Mucosa of rectum (tissue), 2 donors: ENCODE data around the gene ARHGAP15.

ENCODE experiments used
- H3K27ac ChIP-seq, 2 donors: one replicate each; pipeline ENCODE4 v1.7.0; 2013; ENCODE audit warnings: inconsistent platforms in 2 of 2, low read depth in 2 of 2, low read length in 2 of 2
- H3K27me3 ChIP-seq, 2 donors: one replicate each; pipeline ENCODE4 v1.7.0; 2013; ENCODE audit warnings: low read length in 2 of 2; ENCODE audit not compliant: control insufficient read depth in 2 of 2, insufficient read depth in 2 of 2
- H3K36me3 ChIP-seq, 2 donors: one replicate each; pipeline ENCODE4 v1.7.0; 2013; ENCODE audit warnings: low read length in 2 of 2; ENCODE audit not compliant: control insufficient read depth in 2 of 2, insufficient read depth in 2 of 2
- H3K4me1 ChIP-seq, 2 donors: one replicate each; pipeline ENCODE4 v1.7.0; 2013; ENCODE audit warnings: low read length in 2 of 2, mild to moderate bottlenecking in 1 of 2; ENCODE audit not compliant: control insufficient read depth in 2 of 2, insufficient read depth in 2 of 2
- H3K4me3 ChIP-seq, 2 donors: one replicate each; pipeline ENCODE4 v1.7.0; 2013; ENCODE audit warnings: low read length in 2 of 2
- H3K9ac ChIP-seq, 2 donors: one replicate each; pipeline ENCODE4 v1.7.0; 2013; ENCODE audit warnings: low read length in 2 of 2, low read depth in 1 of 2, mild to moderate bottlenecking in 1 of 2
- H3K9me3 ChIP-seq, 2 donors: one replicate each; pipeline ENCODE4 v1.7.0; 2013; ENCODE audit warnings: low read length in 2 of 2; ENCODE audit not compliant: control insufficient read depth in 2 of 2
- donor health status: healthy.
- donor health status: Normal muscosa, but diverticular disease.

Gene ARHGAP15

DNA sequence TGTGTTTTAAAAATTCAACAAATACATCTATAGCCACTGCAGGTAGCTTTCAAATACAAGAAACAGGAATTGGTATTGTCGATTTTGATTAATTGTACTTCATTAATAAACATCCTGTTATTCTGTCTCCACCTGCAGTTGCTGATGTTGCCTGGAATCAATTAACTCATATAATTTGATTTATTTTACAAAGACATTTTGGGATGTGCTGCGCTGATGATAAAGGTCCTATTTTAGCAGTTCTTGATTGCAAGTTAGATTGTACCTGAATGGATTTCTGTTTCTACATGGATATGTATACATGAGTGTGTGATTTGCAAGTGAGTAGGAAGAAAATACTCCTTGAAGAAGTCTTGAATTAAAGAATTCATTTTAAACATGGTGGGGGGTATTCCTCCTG, 605.3 kb downstream of the ARHGAP15 start:
- Histone ChIP-seq H3K9ac (no peak overlapping the region), H3K27ac (no peak overlapping the region), H3K9me3 (no peaks in the 10 kb centered on the region), H3K36me3 (no peaks in the 10 kb centered on the region), H3K27me3 (no peaks in the 10 kb centered on the region), H3K4me1 (no peaks in the 10 kb centered on the region), H3K4me3 (no peak overlapping the region)

DNA sequence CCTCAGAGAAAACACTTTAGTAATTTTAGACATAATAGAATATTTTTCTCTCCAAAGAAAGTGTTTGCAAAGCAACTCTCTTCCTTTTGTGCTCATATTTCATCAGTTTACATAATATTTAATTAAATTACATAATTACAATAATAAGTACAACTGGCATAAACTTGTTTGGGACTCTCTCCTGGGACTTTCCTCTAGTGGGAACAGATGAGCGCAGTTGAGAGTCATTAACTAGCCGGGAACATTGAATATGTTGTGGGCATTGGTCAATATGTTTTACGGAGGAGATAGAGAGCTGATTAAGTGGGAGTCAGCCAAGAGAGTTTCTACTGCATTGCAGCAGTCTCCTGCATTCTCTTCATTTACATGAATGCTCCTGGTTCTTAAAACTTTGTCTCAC, 607.7 kb downstream of the ARHGAP15 start:
- Histone ChIP-seq H3K9me3 (no peaks in the 10 kb centered on the region), H3K4me3 (no peak overlapping the region), H3K27ac (no peak overlapping the region), H3K36me3 (no peaks in the 10 kb centered on the region), H3K4me1 (no peaks in the 10 kb centered on the region), H3K9ac (no peak overlapping the region), H3K27me3 (no peaks in the 10 kb centered on the region)

DNA sequence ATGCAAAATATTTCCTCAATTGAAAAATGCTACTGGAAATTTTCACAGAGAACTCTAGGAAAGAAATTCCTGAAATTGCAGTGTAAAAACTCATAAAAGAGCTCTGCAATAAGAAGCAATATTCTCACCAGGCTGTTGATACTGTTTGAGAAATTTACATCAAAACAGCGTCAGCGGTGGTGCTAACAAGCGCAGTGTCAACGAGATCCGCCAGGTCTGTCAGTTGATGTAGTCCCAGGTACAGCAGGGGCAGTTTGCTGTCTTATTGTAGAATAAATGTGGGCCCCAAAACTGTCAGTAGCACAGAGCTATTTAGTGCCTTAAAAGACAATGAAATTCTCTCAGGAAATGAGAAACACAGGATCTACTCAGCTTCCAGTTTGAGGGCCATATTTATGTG, 611.2 kb downstream of the ARHGAP15 start:
- H3K4me1 ChIP-seq = no peaks in the 10 kb centered on the region
- no peaks in the 10 kb centered on the region for H3K36me3 ChIP-seq
- H3K9ac ChIP-seq = no peak overlapping the region
- H3K27me3 ChIP-seq = no peaks in the 10 kb centered on the region
- no peak overlapping the region for H3K27ac ChIP-seq
- H3K4me3 ChIP-seq = no peak overlapping the region
- H3K9me3 ChIP-seq = no peaks in the 10 kb centered on the region

DNA sequence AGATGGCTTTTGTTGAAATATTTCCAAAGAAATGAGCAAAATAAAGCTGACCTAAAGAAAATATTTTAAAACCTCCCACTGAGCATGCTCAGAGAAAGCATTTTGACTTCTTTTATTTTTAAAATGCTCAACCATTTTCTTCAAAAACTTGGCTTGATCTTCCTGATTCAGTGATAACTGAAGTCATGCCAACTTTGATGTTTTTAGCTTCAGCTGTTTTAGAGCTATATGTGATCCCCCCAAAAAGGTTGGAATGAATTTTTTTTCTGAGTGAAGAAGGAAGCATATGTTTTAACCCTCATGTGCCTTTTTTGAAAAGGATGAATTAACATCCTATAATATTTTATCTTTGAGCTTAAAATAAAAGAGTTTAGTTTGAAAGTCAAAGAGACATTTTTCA, 612.0 kb downstream of the ARHGAP15 start:
- H3K4me3 ChIP-seq = no peak overlapping the region
- no peaks in the 10 kb centered on the region for H3K27me3 ChIP-seq
- no peaks in the 10 kb centered on the region for H3K4me1 ChIP-seq
- no peaks in the 10 kb centered on the region for H3K9me3 ChIP-seq
- H3K36me3 ChIP-seq = no peaks in the 10 kb centered on the region
- no peak overlapping the region for H3K27ac ChIP-seq
- H3K9ac ChIP-seq = no peak overlapping the region

DNA sequence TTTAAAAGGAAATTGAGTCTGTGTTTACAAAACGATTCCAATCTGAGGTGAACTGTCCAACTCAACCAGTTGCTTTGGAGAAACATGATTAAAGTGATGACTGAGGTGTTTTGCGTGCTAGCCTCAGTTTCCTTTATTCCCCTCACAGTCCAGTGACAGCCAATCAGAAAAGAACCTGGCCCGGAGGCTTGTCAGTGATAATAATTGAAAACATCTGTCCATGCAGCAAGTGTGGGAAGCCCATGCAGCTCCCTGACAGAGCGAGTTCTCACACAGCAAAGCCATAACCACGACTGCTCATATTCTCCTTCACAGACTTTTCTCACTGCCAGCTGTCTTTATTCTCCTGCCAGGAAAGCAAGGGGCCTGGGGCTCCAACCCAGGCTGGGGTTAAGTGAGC, 613.4 kb downstream of the ARHGAP15 start:
- Histone ChIP-seq H3K27me3 (no peaks in the 10 kb centered on the region), H3K27ac (no peak overlapping the region), H3K9ac (no peak overlapping the region), H3K36me3 (no peaks in the 10 kb centered on the region), H3K4me1 (no peaks in the 10 kb centered on the region), H3K9me3 (no peaks in the 10 kb centered on the region), H3K4me3 (no peak overlapping the region)

DNA sequence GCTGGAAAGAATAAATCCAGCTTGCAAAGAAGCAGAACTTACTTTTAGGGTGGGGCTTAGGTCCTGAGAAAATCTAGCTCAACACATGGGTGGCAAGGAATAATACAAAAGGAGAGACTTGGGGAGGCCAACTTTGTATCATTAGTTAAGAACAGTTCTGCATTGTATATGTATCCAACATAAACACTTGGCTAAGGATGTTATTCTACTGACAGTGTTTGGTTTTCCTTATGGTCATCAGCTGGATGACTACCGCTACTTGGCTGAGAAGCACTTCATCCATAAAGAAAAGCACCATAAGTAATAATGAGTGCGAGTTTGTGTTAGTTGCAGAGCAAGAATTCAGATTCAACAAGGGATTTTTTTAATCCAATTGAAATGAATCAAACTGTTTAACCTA, 614.9 kb downstream of the ARHGAP15 start:
- Histone ChIP-seq H3K4me1 (no peaks in the 10 kb centered on the region), H3K27me3 (no peaks in the 10 kb centered on the region), H3K4me3 (no peak overlapping the region), H3K9ac (no peak overlapping the region), H3K9me3 (no peaks in the 10 kb centered on the region), H3K36me3 (no peaks in the 10 kb centered on the region), H3K27ac (no peak overlapping the region)

DNA sequence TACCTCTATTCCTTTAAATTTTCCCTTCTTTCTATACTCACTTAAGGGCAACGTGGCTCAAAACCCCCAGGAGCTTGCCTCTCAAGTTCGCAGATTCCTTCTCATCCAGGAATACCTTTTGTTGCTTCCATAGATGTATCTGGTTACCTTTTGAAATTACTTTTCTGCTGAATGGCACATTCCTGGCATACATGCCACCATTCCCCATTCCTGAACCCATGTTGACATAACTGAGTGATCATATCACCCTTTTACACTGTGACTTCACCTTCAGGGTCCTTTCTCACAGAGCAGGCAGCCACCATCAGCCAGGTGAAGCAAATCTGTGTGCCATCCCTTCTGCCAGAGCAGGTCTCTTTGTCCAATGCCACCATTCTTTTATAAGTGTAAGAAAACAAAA, 615.8 kb downstream of the ARHGAP15 start:
- Histone ChIP-seq H3K9ac (no peak overlapping the region), H3K27ac (no peak overlapping the region), H3K36me3 (no peaks in the 10 kb centered on the region), H3K4me3 (no peak overlapping the region), H3K27me3 (no peaks in the 10 kb centered on the region), H3K4me1 (no peaks in the 10 kb centered on the region), H3K9me3 (no peaks in the 10 kb centered on the region)

DNA sequence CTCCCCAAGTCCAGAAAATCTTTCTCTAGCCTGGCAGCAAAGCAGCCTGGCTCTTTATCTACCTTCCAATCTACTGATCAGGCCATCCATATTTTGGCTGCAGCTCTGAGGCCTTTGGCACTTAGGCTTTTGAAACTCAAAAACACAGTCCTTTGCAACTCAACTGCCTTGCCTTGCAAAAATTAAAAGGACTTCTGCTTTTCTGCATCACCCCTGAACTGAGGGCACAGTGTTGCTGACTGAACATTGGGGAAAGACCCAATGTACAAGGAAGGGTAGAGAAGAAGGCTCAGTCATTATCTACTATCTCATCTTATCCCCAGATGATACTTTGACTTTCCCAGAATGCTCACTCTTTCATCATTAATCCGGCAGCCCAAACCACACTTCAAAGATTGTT, 625.5 kb downstream of the ARHGAP15 start:
- no peaks in the 10 kb centered on the region for H3K36me3 ChIP-seq
- H3K4me3 ChIP-seq = no peak overlapping the region
- no peak overlapping the region for H3K9ac ChIP-seq
- no peaks in the 10 kb centered on the region for H3K27me3 ChIP-seq
- H3K4me1 ChIP-seq = no peaks in the 10 kb centered on the region
- no peaks in the 10 kb centered on the region for H3K9me3 ChIP-seq
- H3K27ac ChIP-seq = no peak overlapping the region

DNA sequence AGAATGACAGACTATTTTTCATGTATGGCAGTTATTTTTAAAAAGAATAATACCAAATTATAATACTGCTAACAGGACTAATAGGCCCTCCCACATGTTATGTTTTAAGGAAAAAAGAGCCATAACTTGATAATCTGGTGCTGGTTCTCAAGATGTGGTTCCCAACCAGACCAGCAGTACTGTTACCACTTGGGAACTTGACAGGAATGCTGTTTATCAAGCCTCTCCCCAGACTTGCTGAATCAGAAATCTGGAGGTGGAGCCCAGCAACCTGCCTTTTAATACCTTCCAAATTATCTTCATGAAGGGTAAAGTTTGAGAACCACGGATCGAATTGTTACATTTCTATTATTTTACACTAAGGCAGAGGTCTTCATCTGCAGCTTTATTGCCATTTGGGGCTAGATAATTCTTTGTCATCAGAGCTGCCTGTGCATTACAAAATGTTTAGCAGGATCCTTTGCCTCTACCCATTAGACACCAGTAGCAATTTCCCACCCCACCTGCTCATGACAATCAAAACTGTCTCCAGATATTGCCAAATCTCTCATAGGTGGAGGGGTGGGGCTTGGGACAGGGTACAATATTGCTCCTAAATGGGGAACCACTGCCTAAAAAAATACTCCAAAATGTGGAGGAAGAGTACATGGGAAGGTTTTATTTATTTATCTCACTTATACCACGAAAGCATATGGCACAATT, 629.6 kb downstream of the ARHGAP15 start:
- no peak overlapping the region for H3K9ac ChIP-seq
- H3K36me3 ChIP-seq = no peaks in the 10 kb centered on the region
- H3K9me3 ChIP-seq = no peaks in the 10 kb centered on the region
- no peak overlapping the region for H3K4me3 ChIP-seq
- H3K27me3 ChIP-seq = no peaks in the 10 kb centered on the region
- H3K4me1 ChIP-seq = no peaks in the 10 kb centered on the region
- H3K27ac ChIP-seq = no peak overlapping the region

DNA sequence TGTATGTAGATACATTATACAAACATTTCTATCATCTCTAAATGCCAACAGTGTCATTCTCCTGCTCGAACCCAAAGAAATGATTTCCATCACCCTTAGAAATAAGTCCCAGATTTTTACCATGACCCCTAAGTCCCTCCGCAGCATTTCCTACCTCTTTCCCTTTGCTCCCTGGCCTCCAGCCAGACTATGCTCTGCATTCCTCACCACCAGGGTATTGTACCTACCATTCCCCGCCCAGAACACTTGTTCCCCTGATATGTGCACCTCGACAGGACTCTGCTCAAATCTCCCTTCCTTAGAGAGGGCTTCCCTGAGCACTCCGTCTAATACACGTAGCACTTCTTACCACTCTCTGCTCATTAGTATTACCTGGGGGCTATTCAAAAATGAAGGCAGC, 630.2 kb downstream of the ARHGAP15 start:
- no peaks in the 10 kb centered on the region for H3K4me1 ChIP-seq
- no peaks in the 10 kb centered on the region for H3K36me3 ChIP-seq
- no peaks in the 10 kb centered on the region for H3K27me3 ChIP-seq
- no peak overlapping the region for H3K4me3 ChIP-seq
- no peak overlapping the region for H3K27ac ChIP-seq
- no peak overlapping the region for H3K9ac ChIP-seq
- H3K9me3 ChIP-seq = no peaks in the 10 kb centered on the region
